DND-41 (cell line): ENCODE results near the gene CAMSAP2.

Experiments used
- CTCF ChIP-seq: IDR thresholded peaks from 2 replicates; pipeline ENCODE4 v1.5.1; 2012; ENCODE audit warnings: borderline replicate concordance, low read length, moderate library complexity, mild to moderate bottlenecking; ENCODE audit not compliant: poor library complexity, severe bottlenecking; ENCODE audit errors: extremely low read depth
- EZH2 ChIP-seq: IDR thresholded peaks from 3 replicates; pipeline ENCODE4 v1.6.1; 2012; ENCODE audit warnings: borderline replicate concordance, low read depth, mild to moderate bottlenecking, moderate library complexity, low read length, inconsistent platforms; ENCODE audit not compliant: severe bottlenecking

- TF ChIP-seq CTCF, result no peak
- TF ChIP-seq EZH2, result no peak
Measured at GRCh38 chr1:200899954-200900867, 161.5 kb downstream of the CAMSAP2 start.
